Keratinocyte (primary cell): ENCODE measurements around the gene TBC1D30. TPM values are rescaled to one million over a fixed set of nuclear protein-coding genes. Genes with fewer than 3 reads are reported as not detected.

Source experiments
- DNase-seq: peaks from one replicate; pipeline ENCODE4 v3.0.0-alpha.2; 2011; ENCODE audit warnings: low read depth, missing footprints, low spot score
- FAIRE-seq: peaks from 2 replicates; lab custom pipeline; 2011; peaks lifted over from hg19 to GRCh38; lab: Jason Lieb, UNC
- H2AFZ ChIP-seq: 2 replicates; pipeline ENCODE4 v1.6.0; 2012; ENCODE audit warnings: low read length, control low read depth, inconsistent platforms; ENCODE audit not compliant: control insufficient read depth
- H3K27ac ChIP-seq: 2 replicates; pipeline ENCODE4 v1.5.1; 2011; ENCODE audit warnings: low read length; ENCODE audit not compliant: control insufficient read depth, insufficient read depth
- H3K27me3 ChIP-seq: 3 replicates; pipeline ENCODE4 v1.6.0; 2011; ENCODE audit warnings: low read length; ENCODE audit not compliant: control insufficient read depth, insufficient read depth; ENCODE audit errors: extremely low read depth
- H3K36me3 ChIP-seq, 2 experiments: 2 replicates in 1 of 2; 3 replicates in 1 of 2; pipeline ENCODE4 v1.5.1; 2011; ENCODE audit warnings: low read length in 2 of 2, mild to moderate bottlenecking in 1 of 2; ENCODE audit not compliant: control insufficient read depth in 2 of 2, insufficient read depth in 2 of 2; ENCODE audit errors: extremely low read depth in 1 of 2
- H3K4me1 ChIP-seq: 3 replicates; pipeline ENCODE4 v1.5.1; 2011; ENCODE audit warnings: low read length; ENCODE audit not compliant: control insufficient read depth, insufficient read depth; ENCODE audit errors: extremely low read depth
- H3K4me2 ChIP-seq: 3 replicates; pipeline ENCODE4 v1.6.0; 2011; ENCODE audit warnings: low read depth, low read length; ENCODE audit not compliant: control insufficient read depth, insufficient read depth; ENCODE audit errors: extremely low read depth
- H3K4me3 ChIP-seq, 3 experiments: fragments of 200-600 bp in 1 of 3; sonication (generic) in 1 of 3; 2 replicates in 2 of 3; 3 replicates in 1 of 3; pipeline ENCODE4 v1.5.1; 2011 to 2016; ENCODE audit warnings: low read length in 3 of 3, mild to moderate bottlenecking in 3 of 3, control low read depth in 2 of 3, inconsistent platforms in 1 of 3, low read depth in 1 of 3, mixed read lengths in 1 of 3, mixed run types in 1 of 3, moderate library complexity in 1 of 3; ENCODE audit not compliant: control insufficient read depth in 2 of 3, insufficient read depth in 2 of 3; ENCODE audit errors: extremely low read depth in 1 of 3
- H3K79me2 ChIP-seq: 2 replicates; pipeline ENCODE4 v1.6.0; 2012; ENCODE audit warnings: low read length; ENCODE audit not compliant: control insufficient read depth, insufficient read depth
- H3K9ac ChIP-seq: 3 replicates; pipeline ENCODE4 v1.6.0; 2011; ENCODE audit warnings: low read length; ENCODE audit not compliant: control insufficient read depth, insufficient read depth; ENCODE audit errors: extremely low read depth
- H3K9me1 ChIP-seq: 3 replicates; pipeline ENCODE4 v1.6.0; 2011; ENCODE audit warnings: low read length; ENCODE audit not compliant: control insufficient read depth, insufficient read depth; ENCODE audit errors: extremely low read depth
- H3K9me3 ChIP-seq: 2 replicates; pipeline ENCODE4 v1.5.1; 2012; ENCODE audit warnings: low read depth, low read length; ENCODE audit not compliant: control insufficient read depth
- H4K20me1 ChIP-seq: 3 replicates; pipeline ENCODE4 v1.6.0; 2011; ENCODE audit warnings: low read length; ENCODE audit not compliant: control insufficient read depth, insufficient read depth; ENCODE audit errors: extremely low read depth
- CTCF ChIP-seq, 3 experiments: IDR thresholded peaks in 1 of 3; conservative IDR thresholded peaks in 1 of 3; optimal IDR thresholded peaks in 1 of 3; 2 replicates in 2 of 3; 3 replicates in 1 of 3; pipeline versions ENCODE3 to v1.5.1; 2011; ENCODE audit warnings: low read length in 3 of 3, mild to moderate bottlenecking in 3 of 3, moderate library complexity in 2 of 3, control low read depth in 1 of 3, inconsistent platforms in 1 of 3; ENCODE audit not compliant: insufficient read depth in 2 of 3; ENCODE audit errors: extremely low read depth in 1 of 3
- EZH2 ChIP-seq: IDR thresholded peaks from one replicate; pipeline ENCODE4 v1.6.1; 2012; ENCODE audit warnings: inconsistent platforms, mild to moderate bottlenecking, low read length, moderate library complexity
- dilution Hi-C: fragments of 300-500 bp; cut with MboI; formaldehyde crosslinking; loops from one replicate; pipeline ENCODE4 v1.7.0; 2020; ENCODE audit warnings: low sequenced_read_pairs; ENCODE audit not compliant: extremely low pct_ligation_motif_present
- polyA plus RNA-seq, 5 experiments: library from polyadenylated mRNA; depleted of rRNA in 3 of 5; stranded (reverse) in 3 of 5; stranded (forward) in 1 of 5; unstranded in 1 of 5; fragments of >200 nt; gene quantifications; 1 replicate in 1 of 5; 2 replicates in 3 of 5; 3 replicates in 1 of 5; pipeline versions ENCODE4 v1.2.1 to v1.2.3, GENCODE V29; 2011 to 2012; ENCODE audit warnings: missing spikeins in 2 of 5, low read depth in 1 of 5, low replicate concordance in 1 of 5

TBC1D30 gene
- polyA plus RNA-seq, 1 donor (not counting 4 experiments of a cell fraction or from before 2014, with no cell fraction given): 0.50 TPM

- Histone ChIP-seq H3K9me1 (no peaks in the 10 kb centered on the region), H3K9ac (no peak overlapping the region), H2AFZ (no peak overlapping the region), H3K27ac (no peak overlapping the region), H3K79me2 (no peaks in the 10 kb centered on the region), H3K4me2 (no peak overlapping the region), H4K20me1 (no peaks in the 10 kb centered on the region), H3K36me3 (no peaks in the 10 kb centered on the region), H3K27me3 (peaks cover 31% of the 10 kb centered on the region), H3K9me3 (no peaks in the 10 kb centered on the region), H3K4me1 (no peaks in the 10 kb centered on the region), H3K4me3 (no peak overlapping the region)
- dilution Hi-C loops: no loop called here
- FAIRE-seq: no peak
- no peak for DNase-seq
- no peak for TF ChIP-seq CTCF (optimal IDR thresholded peaks at IDR 0.05 in 1 of 3, IDR thresholded peaks at IDR 0.05 in 1 of 3, conservative IDR thresholded peaks at IDR 0.05 in 1 of 3; ENCODE audit: extremely low read depth in 1 of 3, insufficient read depth in 2 of 3, low read length in 3 of 3)
- TF ChIP-seq EZH2: no peak
Observed at GRCh38 chr12:64911912-64912311, 87.5 kb downstream of the TBC1D30 start.

- DNase-seq: no peak
- no peaks in the 10 kb centered on the region for H3K9me3 ChIP-seq
- dilution Hi-C loops: no loop called here
Observed at GRCh38 chr12:64912516-64913255, 88.2 kb downstream of the TBC1D30 start.

More at GRCh38 chr12:64912516-64913255, 88.2 kb downstream of the TBC1D30 start:
- no peak for FAIRE-seq
- Histone ChIP-seq H3K27me3 (peaks cover 31% of the 10 kb centered on the region), H2AFZ (no peak overlapping the region), H3K4me2 (no peak overlapping the region), H3K9me1 (no peaks in the 10 kb centered on the region), H3K27ac (no peak overlapping the region), H3K36me3 (no peaks in the 10 kb centered on the region), H3K4me3 (no peak overlapping the region), H3K9ac (no peak overlapping the region), H4K20me1 (no peaks in the 10 kb centered on the region), H3K79me2 (no peaks in the 10 kb centered on the region), H3K4me1 (no peaks in the 10 kb centered on the region)
- TF ChIP-seq CTCF (optimal IDR thresholded peaks at IDR 0.05 in 1 of 3, IDR thresholded peaks at IDR 0.05 in 1 of 3, conservative IDR thresholded peaks at IDR 0.05 in 1 of 3; ENCODE audit: extremely low read depth in 1 of 3, insufficient read depth in 2 of 3, low read length in 3 of 3) (no peak), EZH2 (no peak)
